Measurements from ENCODE around the gene HSBP1L1. TPM values are rescaled to one million over a fixed set of nuclear protein-coding genes. Genes with fewer than 3 reads are reported as not detected.

The HSBP1L1 gene
- polyA plus RNA-seq, 4 donors = 6.8 to 26.9 (median 18.2) TPM

DNA sequence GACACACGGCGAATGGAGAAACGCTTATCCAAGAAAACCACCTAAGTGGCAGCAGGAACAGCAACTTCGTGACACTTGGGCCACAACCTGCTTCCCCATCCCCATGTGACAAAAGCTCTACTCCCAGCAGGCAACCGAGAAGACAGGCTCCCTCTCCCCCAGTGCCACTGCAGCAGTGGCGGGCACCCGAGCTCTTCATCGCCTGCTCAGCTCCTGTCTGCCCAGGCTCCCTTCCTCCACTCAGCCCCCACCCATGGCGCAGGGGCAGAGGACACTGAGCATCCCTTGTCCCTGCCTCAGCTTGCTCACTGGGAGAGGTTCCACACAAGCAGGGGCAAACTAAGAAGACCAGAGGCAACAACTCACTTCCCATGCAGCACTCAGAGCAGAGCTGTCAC is 35.9 kb upstream of the HSBP1L1 start:
- no peak for DNase-seq (ENCODE audit: low read depth in 4 of 4, low spot score in 3 of 4)

DNA sequence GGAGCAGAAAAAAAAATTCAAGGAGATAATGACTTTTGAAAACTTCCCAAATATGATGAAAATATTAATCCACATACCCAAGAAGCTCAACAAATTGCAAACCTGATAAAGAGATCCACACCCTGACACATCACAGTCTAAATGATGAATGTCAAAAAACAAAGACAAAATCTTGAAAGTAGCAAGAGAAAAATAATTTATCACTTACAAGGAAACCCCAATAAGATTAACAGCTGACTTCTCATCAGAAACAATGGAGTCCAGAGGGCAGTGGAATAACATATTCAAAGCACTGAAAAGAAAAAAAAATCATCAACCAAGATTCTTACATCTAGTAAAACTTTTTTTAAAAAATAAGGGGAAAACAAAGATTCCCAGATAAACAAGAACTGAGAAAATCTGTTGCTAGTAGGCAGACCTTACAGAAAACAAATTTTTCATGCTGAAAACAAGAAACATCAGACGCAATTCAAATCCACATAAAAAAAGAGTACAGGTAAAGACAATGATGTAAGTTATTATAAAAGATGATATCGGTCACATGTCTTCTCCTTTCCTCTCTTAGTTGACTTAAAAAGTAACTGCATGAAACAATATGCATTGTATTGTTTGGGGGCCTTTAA is 34.3 kb upstream of the HSBP1L1 start:
- DNase-seq (ENCODE audit: low read depth in 4 of 4, low spot score in 3 of 4) = no peak

DNA sequence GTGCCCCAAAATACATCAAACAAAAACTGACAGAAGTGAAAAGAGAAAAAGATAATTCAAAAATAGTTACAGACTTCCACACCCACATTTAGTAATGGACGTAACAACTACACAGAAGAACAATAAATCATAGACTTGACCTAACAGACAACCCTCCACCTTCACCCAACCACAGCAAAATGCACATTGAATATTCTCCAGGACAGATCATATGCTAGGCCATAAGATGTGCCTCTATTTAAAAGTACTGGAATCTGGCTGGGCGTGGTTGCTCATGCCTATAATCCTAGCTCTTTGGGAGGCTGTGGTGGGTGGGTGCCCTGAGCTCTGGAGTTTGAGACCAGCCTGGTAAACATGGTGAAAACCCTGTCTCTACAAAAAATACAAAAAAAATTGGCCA is 33.0 kb upstream of the HSBP1L1 start:
- no peak for DNase-seq (ENCODE audit: low read depth in 4 of 4, low spot score in 3 of 4)

DNA sequence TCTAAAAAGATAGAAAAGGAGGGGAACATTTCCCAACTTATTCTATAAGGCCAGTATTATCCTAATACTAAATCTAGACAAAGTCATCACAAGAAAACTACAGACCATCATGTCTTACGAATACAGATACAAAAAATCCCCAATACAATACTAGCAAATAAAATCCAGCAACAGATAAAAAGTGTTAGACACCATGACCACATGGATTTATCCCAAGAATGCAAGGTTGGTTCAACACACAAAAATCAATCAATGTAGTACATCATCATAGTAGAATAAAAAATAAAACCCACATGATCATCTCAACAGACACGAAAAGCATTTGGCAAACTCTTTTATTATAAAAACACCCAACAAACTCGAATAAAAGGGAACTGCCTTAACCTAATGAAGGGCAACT is 31.5 kb upstream of the HSBP1L1 start:
- DNase-seq (ENCODE audit: low read depth in 4 of 4, low spot score in 3 of 4) = no peak

DNA sequence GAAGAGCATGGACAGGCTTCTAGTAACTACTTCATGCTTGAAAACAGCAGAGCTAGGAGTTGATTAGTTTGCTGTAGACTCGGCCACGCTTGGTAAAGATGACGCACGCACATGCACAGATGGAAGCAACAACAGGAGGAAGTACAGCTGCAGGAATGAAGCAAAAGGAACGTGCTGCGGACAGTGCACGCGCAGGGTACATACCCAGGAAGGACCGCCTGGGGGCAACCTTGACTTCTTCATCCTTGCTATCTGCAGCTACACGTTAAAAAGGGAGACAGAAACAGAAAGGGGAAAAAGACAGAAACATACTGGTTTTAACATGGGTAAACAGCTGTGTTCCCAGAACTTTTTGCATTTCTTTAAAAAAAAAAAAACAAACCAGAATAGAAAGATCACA is 30.7 kb upstream of the HSBP1L1 start:
- no peak for DNase-seq (ENCODE audit: low read depth in 4 of 4, low spot score in 3 of 4)

DNA sequence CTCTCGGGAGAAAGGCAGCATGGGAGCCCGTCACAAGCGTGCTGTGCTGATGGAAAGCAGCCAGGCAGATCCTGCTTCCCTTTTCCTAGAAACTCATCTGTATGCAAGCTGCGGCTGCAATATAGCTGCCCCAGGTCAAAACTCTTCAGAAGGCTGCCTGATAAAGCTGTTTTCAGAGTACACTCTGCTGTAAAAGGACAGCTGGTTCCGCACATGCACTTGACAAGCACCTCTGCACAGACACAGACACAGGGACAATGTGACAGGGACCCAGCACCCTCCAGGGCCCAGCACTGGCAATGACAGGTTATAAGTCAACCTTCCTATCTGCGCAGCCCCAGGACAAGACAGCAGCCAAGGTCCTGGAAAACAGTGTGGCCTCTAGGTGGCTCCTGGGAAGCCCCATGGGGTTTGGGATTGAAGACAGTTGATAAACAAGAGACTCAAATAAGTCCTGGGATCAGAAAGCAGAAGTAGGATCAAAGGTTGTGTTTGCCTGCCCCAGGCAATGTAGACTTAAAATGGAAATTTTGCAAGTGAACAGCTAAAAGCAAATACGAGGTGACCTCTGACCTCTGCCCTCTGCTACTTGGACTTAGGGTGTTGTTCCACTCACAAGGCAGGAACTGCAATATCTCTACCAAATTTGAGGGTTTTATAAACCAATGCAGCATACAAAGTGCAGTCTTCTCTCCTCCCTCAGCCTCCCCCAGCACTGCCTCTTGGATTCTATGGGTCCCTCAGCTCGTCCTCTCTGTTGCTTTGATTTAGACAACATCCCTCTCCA is 29.9 kb upstream of the HSBP1L1 start:
- no peak for DNase-seq (ENCODE audit: low read depth in 4 of 4, low spot score in 3 of 4)

DNA sequence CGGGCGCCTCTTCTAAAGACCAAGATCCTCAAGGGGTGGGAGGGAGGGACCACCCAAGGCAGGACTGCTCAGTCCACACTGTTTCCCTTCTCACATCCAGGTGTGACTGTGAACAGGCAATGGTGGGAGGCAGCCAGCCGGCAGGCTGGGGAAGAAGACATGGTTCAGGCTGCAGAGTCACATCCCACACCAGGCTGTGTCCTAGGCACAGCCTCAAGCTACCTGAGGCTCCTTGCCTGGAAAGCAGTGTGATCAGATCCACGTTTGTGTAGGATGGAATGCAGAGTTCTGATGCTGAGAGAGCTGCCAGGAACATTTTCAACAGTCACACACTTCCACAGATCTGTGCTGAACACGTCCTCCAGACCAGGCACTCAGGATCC is 29.4 kb upstream of the HSBP1L1 start:
- DNase-seq (ENCODE audit: low read depth in 4 of 4, low spot score in 3 of 4) = no peak

DNA sequence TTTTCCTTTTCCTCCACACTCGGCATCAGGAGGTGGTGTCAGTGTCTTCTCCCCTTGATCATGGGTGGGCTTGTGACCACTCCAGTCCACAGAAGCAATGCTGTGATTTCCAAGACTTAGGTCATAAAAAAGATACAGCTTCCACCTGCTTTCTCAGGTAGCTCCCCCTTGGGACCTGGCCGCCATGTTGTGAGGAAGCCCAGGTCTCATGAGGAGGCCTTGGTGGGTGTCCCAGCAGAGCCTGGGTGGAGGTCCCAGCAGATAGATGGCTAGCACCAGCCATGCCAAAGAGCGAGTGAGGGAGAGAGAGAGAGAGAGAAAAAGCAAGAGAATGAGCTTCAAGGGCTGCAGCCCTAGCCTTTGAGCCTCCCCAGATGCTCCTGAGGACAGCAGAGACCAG is 28.9 kb upstream of the HSBP1L1 start:
- no peak for DNase-seq (ENCODE audit: low read depth in 4 of 4, low spot score in 3 of 4)

DNA sequence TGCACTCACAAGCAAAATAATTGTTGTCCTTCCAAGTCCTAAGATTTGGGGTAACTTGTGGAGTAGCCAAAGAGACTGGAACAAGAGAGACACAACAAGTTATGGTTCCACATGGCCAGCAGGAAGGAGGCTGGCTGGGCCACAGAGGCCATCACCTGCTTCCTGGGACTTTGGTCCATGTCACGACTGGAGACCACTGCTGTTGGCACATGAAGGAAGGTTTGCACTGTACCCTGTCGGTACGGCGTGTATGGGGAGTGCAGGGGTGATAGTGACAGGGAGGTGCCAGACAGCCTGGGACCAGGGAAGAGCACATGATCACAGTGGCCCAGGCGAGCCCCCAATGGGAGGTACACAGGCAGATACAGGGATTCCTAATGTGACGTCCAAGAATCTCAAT is 28.5 kb upstream of the HSBP1L1 start:
- DNase-seq (ENCODE audit: low read depth in 4 of 4, low spot score in 3 of 4) = no peak

DNA sequence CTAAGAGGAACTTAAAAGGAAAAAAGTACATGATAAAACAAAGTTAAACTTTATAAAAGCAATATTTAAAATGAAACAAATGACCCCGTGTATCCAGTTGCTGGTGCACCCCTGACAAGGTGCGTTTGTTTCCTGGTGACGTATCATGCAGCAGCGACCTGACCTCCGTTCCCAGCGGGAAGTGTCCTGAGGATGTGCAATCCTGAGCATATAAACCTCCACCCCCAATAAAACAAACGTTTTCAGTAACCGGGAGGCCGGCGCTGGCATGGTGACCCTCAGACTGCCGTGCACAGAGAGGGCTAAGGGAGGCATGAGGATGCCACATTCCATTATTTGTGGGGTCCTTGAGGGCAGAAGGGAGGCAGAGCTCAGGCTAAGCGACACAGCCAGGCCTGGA is 27.8 kb upstream of the HSBP1L1 start:
- DNase-seq (ENCODE audit: low read depth in 4 of 4, low spot score in 3 of 4) = no peak

DNA sequence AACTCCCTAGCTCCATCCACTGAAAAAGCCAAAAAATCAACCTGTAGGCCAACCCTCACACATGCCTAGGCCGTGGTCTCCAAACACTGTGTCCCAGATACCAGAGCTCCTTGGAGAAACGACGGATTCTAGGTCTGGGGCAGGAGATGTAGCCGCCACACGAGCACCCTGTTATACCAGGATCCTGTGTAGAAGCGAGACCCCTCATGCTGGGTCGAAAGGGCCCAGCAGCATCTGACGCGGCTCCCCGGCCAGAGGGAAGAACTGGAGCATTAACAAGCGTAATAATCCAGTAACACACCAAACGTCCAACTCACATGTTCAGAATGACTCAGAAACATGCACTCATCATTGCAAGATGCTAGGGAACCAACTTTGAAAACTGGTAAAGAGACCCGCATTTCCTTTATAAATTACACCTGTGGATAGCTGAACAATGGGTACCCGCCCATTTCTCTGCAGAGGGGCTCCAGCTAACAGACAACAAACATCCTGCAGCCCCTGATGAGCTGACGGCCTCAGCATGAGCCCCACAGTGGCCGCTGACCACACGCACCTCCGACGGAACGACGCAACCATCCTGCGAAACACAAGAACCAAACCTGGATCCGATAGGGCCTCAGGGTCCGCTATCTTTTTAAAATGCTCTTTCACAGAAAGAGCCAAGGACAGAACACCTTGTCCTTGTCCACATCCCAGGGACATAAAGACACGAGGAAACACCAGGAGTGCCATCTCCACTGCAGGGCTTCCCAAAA is 27.2 kb upstream of the HSBP1L1 start:
- no peak for DNase-seq (ENCODE audit: low read depth in 4 of 4, low spot score in 3 of 4)

DNA sequence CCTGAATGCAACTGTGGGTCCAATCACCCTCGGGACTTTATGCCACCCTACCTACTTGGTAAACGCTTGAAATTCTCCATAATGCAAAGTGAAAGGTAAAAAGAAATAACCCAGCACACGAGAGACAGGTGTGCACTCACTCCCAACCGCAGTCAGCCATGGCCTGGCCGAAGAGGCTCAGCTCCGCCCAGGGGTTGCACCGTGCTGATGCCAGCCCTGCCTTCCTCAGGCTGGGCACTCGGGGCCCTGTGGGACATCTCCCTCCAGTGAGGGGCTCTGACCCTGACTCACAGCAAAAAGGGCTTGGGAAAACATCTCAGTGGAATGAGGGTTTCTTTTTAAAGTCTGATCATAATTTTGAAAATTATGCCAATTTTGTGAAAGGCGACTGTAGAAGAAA is 26.2 kb upstream of the HSBP1L1 start:
- DNase-seq (ENCODE audit: low read depth in 4 of 4, low spot score in 3 of 4) = no peak

DNA sequence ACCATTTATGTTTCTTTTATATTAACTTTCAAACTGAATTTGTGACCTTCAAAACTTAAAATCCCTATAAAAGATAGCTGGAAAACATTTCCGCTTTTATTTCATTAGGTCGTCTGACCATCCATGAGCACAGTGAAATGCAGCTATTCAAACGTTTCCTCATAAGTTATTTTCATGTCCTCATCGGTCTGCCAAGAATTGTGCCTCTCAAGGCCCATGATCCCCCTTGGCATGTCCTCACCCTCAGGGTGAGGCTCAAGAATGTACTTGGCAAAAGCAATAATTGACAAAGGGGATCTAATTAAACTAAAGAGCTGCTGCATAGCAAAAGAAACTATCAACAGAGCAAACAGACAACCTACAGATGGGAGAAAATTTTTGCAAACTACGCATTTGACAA is 25.3 kb upstream of the HSBP1L1 start:
- DNase-seq (ENCODE audit: low read depth in 4 of 4, low spot score in 3 of 4) = no peak

DNA sequence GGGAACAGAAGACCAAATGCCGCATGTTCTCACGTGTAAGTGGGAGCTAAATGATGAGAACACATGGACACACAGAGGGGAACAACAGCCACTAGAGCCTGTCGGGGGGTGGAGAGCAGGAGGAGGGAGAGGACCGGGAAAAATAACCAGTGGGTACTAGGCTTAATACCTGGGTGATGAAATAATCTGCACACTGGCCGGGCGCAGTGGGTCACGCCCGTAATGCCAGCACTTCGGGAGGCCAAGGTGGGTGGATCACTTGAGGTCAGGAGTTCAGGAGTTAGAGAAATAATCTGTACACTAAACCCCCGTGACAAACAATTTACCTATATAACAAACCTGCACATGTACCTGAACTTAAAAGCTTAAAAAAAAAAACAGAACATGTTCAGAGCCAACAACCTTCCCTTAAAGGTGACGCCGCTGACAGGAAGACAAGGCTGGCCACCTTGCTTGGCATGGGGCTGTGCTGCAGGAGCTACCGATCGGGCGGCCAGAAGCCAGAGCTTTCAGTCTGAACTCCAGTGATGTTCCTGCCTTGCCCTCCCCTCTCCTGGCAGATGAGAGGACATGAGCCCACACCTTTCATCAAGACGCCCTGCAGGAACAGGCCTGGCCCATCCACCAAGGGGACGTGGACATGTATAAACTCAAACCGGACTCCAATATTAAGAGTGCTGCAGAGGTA is 24.2 kb upstream of the HSBP1L1 start:
- DNase-seq (ENCODE audit: low read depth in 4 of 4, low spot score in 3 of 4) = no peak

DNA sequence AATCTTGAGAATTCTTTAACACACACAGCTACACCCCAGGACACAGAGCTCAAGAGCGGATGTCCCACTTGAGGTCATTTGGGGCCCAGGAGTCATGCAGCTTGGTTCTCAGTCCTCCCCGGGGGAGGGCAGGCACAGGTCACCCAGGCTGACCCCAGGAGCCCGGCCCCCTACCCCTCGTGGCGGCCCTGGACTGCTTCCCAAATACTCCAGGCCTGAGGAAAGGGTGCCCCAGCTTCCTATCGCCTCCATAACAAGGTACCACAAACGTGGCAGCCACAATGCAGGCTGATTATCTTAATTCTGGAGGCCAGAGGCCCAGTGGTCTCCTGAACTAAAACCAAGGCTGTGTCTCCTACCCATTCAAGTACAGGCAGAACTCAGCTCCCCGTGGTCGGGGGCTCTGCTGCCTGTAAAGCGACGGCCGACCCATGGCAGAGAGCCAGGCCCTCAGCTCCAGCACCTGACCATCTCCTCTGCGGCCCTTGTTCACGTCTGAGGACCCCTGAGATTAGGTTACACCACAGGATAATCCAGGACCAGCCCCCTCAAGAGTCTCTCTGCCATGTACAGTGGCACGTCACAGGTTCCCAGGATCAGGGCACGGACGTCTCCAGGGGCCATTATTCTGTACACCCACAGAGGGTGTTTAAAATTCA is 23.5 kb upstream of the HSBP1L1 start:
- DNase-seq (ENCODE audit: low read depth in 4 of 4, low spot score in 3 of 4) = no peak

DNA sequence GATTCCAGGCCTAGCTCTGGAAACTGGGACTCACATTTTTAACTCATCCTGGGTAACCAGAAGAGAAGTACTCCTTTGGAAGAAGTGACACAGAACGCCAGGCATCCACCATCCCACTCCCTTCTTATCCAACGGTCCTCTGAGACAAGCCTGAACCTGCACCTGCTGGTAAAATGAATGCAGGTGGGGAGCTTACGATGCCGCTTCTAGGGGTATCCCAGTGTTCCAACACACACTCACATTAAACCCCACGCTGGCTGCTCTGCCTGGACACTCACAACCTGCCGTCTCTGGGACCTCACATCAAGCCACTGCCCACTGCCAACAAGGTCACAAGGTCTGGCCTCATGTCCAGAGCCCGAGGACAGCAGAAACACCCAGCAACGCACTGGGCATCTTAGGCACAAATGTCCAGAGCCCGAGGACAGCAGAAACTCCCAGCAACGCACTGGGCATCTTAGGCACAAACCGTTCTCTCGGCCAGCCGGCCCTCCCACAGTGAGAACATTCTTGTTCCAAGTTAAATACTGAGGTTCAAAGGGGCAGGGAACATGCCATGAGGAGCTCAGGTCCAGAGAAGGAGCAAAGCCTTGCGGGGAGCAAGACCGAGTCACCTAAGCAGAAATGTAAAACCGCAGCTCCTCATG is 22.8 kb upstream of the HSBP1L1 start:
- DNase-seq (ENCODE audit: low read depth in 4 of 4, low spot score in 3 of 4) = no peak

DNA sequence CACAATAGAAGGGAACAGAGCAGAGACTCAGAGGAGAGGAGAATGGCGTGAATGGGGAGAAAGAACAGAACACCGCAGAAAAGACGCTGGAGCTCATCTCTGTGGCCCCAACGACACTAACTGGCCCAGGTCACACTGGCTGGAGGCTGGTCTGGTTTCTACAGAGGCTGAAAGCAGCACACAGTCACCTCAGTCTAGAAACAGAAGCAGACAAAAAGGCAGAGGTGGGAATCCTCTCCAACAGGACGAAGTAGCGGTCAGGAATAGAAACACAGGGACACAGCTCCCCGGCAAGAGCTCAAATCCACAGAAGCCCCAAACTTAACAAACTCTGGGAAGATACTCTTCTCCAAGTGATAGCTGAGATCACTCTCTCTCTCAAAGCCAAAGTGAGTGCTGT is 22.2 kb upstream of the HSBP1L1 start:
- DNase-seq (ENCODE audit: low read depth in 4 of 4, low spot score in 3 of 4) = no peak

DNA sequence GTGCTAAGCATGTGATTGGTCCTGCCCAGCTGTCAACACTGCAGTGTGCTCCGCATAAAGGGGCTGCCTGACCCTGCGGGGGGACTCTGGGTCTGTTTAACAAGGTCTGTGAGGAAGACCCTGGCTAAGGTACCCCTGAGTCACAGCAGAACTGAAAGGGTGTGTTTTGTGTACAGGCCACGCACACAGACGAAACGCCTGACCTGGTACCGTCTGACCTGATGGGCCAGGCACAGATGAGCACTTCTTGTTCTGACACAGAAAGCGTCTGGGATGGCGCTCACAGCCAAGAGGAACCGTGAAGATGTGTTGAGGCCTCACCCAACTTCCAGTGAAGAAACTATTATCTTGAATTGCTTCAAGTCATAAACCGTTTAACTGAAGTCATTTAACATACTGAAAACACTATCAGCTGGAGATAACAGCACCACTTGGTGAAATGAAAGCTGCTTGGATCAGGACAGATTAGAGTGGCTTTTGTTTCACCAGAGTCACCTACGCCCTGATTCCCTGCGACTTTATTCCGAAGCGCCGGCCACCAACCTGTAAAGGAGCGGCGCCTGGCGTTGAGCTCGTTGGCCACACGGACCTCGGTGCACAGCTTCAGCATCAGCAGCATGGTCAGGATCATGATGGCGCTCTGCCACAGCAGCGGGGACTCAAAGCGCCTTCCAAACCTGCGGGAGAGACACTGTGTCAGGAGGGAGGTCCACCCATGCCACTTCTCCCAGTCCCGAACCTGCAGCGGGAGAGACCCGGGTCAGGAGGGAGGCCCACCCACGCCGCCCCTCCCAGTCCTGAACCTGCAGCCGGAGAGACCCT is 21.4 kb upstream of the HSBP1L1 start:
- no peak for DNase-seq (ENCODE audit: low read depth in 4 of 4, low spot score in 3 of 4)

DNA sequence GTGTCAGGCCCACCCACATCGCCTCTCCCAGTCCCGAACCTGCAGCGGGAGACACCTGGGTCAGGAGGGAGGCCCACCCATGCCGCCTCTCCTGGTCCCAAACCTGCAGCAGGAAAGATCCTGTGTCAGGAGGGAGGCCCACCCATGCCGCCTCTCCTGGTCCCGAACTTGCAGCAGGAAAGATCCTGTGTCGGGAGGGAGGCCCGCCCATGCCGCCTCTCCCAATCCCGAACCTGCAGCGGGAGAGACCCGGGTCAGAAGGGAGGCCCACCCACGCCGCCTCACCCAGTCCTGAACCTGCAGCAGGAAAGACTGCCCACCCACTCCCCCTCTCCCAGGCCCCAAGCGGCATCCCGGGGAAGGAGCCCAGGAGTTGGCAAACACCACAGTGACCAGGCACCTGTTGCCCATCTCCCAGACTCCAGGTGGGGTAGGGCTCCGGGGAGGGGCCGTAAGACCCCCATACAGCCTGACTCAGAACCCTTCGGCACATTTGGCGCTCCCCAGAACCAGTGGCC is 20.8 kb upstream of the HSBP1L1 start:
- no peak for DNase-seq (ENCODE audit: low read depth in 4 of 4, low spot score in 3 of 4)
